ENCODE results near the gene ATP5MC3.
"Not testable (repeated sequence)": the region's sequence is repeated elsewhere in the genome, so short reads cannot be mapped to it uniquely, and the experiment has no call there.

The ATP5MC3 gene

GRCh38 chr2:175181104-175181876 lies at the start of gene ATP5MC3:
TSS of gene ATP5MC3 (minus strand) at chr2:175181710. CDS start at chr2:175181393, 317 bp downstream.
- peak; percentile 48 for TF ChIP-seq CTCF (IDR thresholded peaks at IDR 0.05; ENCODE audit: insufficient read depth, low read depth, low read length, missing control alignments)
- H3K4me3 ChIP-seq (ENCODE audit: low read length) = peak within 1 kb of the TSS; percentile 66
- peak; percentile 94 for DNase-seq (ENCODE audit: low read depth)

GRCh38 chr2:175228601-175229000 lies 47.1 kb upstream of the ATP5MC3 start:
- H3K4me3 ChIP-seq (ENCODE audit: low read length); DNase-seq (ENCODE audit: low read depth): not testable (repeated sequence)

- no peak for TF ChIP-seq CTCF (IDR thresholded peaks at IDR 0.05; ENCODE audit: insufficient read depth, low read depth, low read length, missing control alignments)
- H3K4me3 ChIP-seq (ENCODE audit: low read length) = no peak overlapping the region
- no peak for DNase-seq (ENCODE audit: low read depth)
Measured at GRCh38 chr2:175228179-175228578, 46.7 kb upstream of the ATP5MC3 start.

- no peak for TF ChIP-seq CTCF (IDR thresholded peaks at IDR 0.05; ENCODE audit: insufficient read depth, low read depth, low read length, missing control alignments)
- DNase-seq (ENCODE audit: low read depth) = no peak
- no peak overlapping the region for H3K4me3 ChIP-seq (ENCODE audit: low read length)
Measured at GRCh38 chr2:175227393-175227792, 45.9 kb upstream of the ATP5MC3 start.

- DNase-seq (ENCODE audit: low read depth) = no peak
- TF ChIP-seq CTCF (IDR thresholded peaks at IDR 0.05; ENCODE audit: insufficient read depth, low read depth, low read length, missing control alignments) = no peak
- no peak overlapping the region for H3K4me3 ChIP-seq (ENCODE audit: low read length)
Measured at GRCh38 chr2:175220075-175220474, 38.6 kb upstream of the ATP5MC3 start.

GRCh38 chr2:175218551-175218950 lies 37.0 kb upstream of the ATP5MC3 start:
- no peak overlapping the region for H3K4me3 ChIP-seq (ENCODE audit: low read length)
- DNase-seq (ENCODE audit: low read depth) = no peak
- no peak for TF ChIP-seq CTCF (IDR thresholded peaks at IDR 0.05; ENCODE audit: insufficient read depth, low read depth, low read length, missing control alignments)

- TF ChIP-seq CTCF (IDR thresholded peaks at IDR 0.05; ENCODE audit: insufficient read depth, low read depth, low read length, missing control alignments) = no peak
- H3K4me3 ChIP-seq (ENCODE audit: low read length) = no peak overlapping the region
- DNase-seq (ENCODE audit: low read depth) = no peak
Measured at GRCh38 chr2:175207741-175208438, 26.4 kb upstream of the ATP5MC3 start.
